ENCODE results near the gene SASS6. TPM values are rescaled to one million over a fixed set of nuclear protein-coding genes. Genes with fewer than 3 reads are reported as not detected.

SASS6 gene
- total RNA-seq, 1 experiment from 2014 or later = 9.0 TPM

DNA sequence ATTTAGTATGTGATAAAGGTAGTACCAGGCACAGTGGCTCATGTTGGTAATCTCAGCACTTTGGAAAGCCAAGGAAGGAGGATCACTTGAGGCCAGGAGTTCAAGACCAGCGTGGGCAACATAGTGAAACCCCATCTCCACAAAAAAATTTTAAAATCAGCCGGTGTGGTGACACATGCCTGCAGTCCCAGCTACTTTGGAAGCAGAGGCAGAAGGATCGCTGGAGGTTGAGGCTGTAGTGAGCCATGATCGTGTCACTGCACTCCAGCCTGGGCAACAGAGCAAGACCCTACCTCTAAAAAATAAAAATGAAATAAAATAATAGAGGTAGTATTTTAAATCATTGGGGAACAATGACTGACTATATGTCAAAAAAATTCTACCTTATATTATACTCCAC, 17.2 kb downstream of the SASS6 start:
- Histone ChIP-seq H4K20me1 (ENCODE audit: low read length) (no peaks in the 10 kb centered on the region), H3K9me3 (ENCODE audit: low read length) (no peaks in the 10 kb centered on the region), H2AFZ (ENCODE audit: low read length) (no peak overlapping the region), H3K27me3 (ENCODE audit: low read length) (no peaks in the 10 kb centered on the region), H3K79me2 (ENCODE audit: low read length) (no peaks in the 10 kb centered on the region), H3K4me1 (ENCODE audit: insufficient read depth, low read length) (no peaks in the 10 kb centered on the region), H3K4me2 (ENCODE audit: low read length) (no peak overlapping the region), H3K36me3 (ENCODE audit: low read depth, low read length) (peaks cover 21% of the 10 kb centered on the region; the same call in 1 of the 2 replicates), H3K9me2 (replicated peaks; ENCODE audit: low read length) (no peaks in the 10 kb centered on the region), H3K9ac (ENCODE audit: low read length) (no peak overlapping the region), H3K4me3 (ENCODE audit: low read length) (no peak overlapping the region), H3K27ac (ENCODE audit: low read length) (no peak overlapping the region), H3F3A (ENCODE audit: low read length, unreplicated experiment) (no peaks in the 10 kb centered on the region)
- CTCF ChIA-PET = interaction anchor here (0.6 kb wide), 1 partner anchor 49 kb away, joined by 4 read pairs; no protein-coding TSS in a partner anchor
- no peak for DNase-seq
- TF ChIP-seq EZH2 (IDR thresholded peaks at IDR 0.05; ENCODE audit: low read length, unreplicated experiment) = no peak
- POLR2A ChIA-PET (ENCODE audit: unreplicated experiment) = no interaction called here
- BruUV-seq (replicated peaks) = no TSS peak
- intact Hi-C loops (cut with micrococcal nuclease) = no loop called here
- no peak for ATAC-seq

DNA sequence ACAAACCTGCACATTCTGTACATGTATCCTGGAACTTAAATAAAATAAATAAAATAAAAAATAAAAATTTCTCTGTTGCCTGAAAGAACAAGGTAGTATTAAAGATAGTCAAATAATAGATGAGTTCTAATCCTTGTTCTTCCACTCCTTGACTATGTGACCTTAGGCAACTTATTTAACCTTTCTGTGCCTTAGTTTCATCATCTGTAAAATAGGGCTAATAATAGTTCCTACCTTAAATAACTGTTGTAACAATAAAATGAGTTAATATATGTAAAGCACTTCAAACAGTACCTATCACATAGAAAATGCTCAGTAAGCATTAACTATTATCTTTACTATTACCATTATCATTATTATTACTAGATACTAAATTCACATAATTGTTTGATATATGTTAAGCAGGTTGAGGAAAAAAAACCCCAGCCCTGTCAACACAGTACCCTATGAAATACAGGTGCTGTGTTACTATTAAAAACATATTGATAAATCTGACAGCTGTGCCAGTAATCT, 23.1 kb downstream of the SASS6 start:
- ChIA-PET CTCF (no interaction called here), POLR2A (ENCODE audit: unreplicated experiment) (no interaction called here)
- DNase-seq (no peak), ATAC-seq (no peak)
- Histone ChIP-seq H3K36me3 (ENCODE audit: low read depth, low read length) (peaks cover 30% of the 10 kb centered on the region; the same call in 1 of the 2 replicates), H3F3A (ENCODE audit: low read length, unreplicated experiment) (no peaks in the 10 kb centered on the region), H3K4me1 (ENCODE audit: insufficient read depth, low read length) (no peaks in the 10 kb centered on the region), H3K4me3 (ENCODE audit: low read length) (no peak overlapping the region), H3K9ac (ENCODE audit: low read length) (no peak overlapping the region), H3K4me2 (ENCODE audit: low read length) (no peak overlapping the region), H3K27me3 (ENCODE audit: low read length) (no peaks in the 10 kb centered on the region), H2AFZ (ENCODE audit: low read length) (no peak overlapping the region), H3K9me2 (replicated peaks; ENCODE audit: low read length) (no peaks in the 10 kb centered on the region), H4K20me1 (ENCODE audit: low read length) (no peaks in the 10 kb centered on the region), H3K79me2 (ENCODE audit: low read length) (no peaks in the 10 kb centered on the region), H3K9me3 (ENCODE audit: low read length) (no peaks in the 10 kb centered on the region), H3K27ac (ENCODE audit: low read length) (no peak overlapping the region)
- no peak for TF ChIP-seq EZH2phosphoT487 (IDR thresholded peaks at IDR 0.05; ENCODE audit: borderline replicate concordance, low read length)
- no peak for TF ChIP-seq CTCF (conservative IDR thresholded peaks at IDR 0.05; ENCODE audit: low read depth, low read length)
- BruUV-seq (replicated peaks) = no TSS peak
- intact Hi-C loops (cut with micrococcal nuclease) = loop anchor here (5.0 kb wide), 1 partner anchor 562 kb away; no protein-coding TSS in a partner anchor

GRCh38 chr1:100107696-100108095, 25.0 kb downstream of the SASS6 start:
- peaks cover 43% of the 10 kb centered on the region; the same call in 1 of the 2 replicates for H3K36me3 ChIP-seq (ENCODE audit: low read depth, low read length)
- DNase-seq (no peak), ATAC-seq (no peak)
- no peaks in the 10 kb centered on the region for H3K27me3 ChIP-seq (ENCODE audit: low read length)
- H3K9me3 ChIP-seq (ENCODE audit: low read length) = no peaks in the 10 kb centered on the region
- POLR2A ChIA-PET (ENCODE audit: unreplicated experiment) = interaction anchor here (0.7 kb wide), 1 partner anchor 651 kb away, joined by 3 read pairs; no protein-coding TSS in a partner anchor
- no peak overlapping the region for H2AFZ ChIP-seq (ENCODE audit: low read length)
- no peaks in the 10 kb centered on the region for H3K9me2 ChIP-seq (replicated peaks; ENCODE audit: low read length)
- no peak overlapping the region for H3K9ac ChIP-seq (ENCODE audit: low read length)
- CTCF ChIA-PET = no interaction called here
- no peak overlapping the region for H3K27ac ChIP-seq (ENCODE audit: low read length)
- no peaks in the 10 kb centered on the region for H3F3A ChIP-seq (ENCODE audit: low read length, unreplicated experiment)
- H3K4me1 ChIP-seq (ENCODE audit: insufficient read depth, low read length) = no peaks in the 10 kb centered on the region
- H3K79me2 ChIP-seq (ENCODE audit: low read length) = no peaks in the 10 kb centered on the region
- BruUV-seq (replicated peaks) = no TSS peak
- no peak overlapping the region for H3K4me3 ChIP-seq (ENCODE audit: low read length)
- intact Hi-C loops (cut with micrococcal nuclease) = no loop called here
- H4K20me1 ChIP-seq (ENCODE audit: low read length) = no peaks in the 10 kb centered on the region
- TF ChIP-seq EZH2phosphoT487 (IDR thresholded peaks at IDR 0.05; ENCODE audit: borderline replicate concordance, low read length) (no peak), EZH2 (IDR thresholded peaks at IDR 0.05; ENCODE audit: low read length, unreplicated experiment) (no peak), CTCF (conservative IDR thresholded peaks at IDR 0.05; ENCODE audit: low read depth, low read length) (no peak)
- no peak overlapping the region for H3K4me2 ChIP-seq (ENCODE audit: low read length)
